Mammary epithelial cell (primary cell): Measurements from ENCODE around the gene TGFBRAP1.

Source experiments
- EZH2 ChIP-seq: IDR thresholded peaks from 2 replicates; pipeline ENCODE4 v1.6.1; 2012; ENCODE audit warnings: low read length, inconsistent platforms, borderline replicate concordance
- TF ChIP-seq, protein P1 (sequence below), 2 donors: IDR thresholded peaks in 1 of 2; conservative IDR thresholded peaks in 1 of 2; 2 replicates each; pipeline ENCODE4 v1.5.1; 2011 to 2012; ENCODE audit warnings: inconsistent platforms in 2 of 2, low read length in 2 of 2, mild to moderate bottlenecking in 2 of 2, control low read depth in 1 of 2, low read depth in 1 of 2; ENCODE audit not compliant: insufficient read depth in 1 of 2; ENCODE audit errors: extremely low read depth in 1 of 2

GRCh38 chr2:105328281-105329196, 996 bp downstream of the TGFBRAP1 start:
- TF ChIP-seq, protein P1, sequence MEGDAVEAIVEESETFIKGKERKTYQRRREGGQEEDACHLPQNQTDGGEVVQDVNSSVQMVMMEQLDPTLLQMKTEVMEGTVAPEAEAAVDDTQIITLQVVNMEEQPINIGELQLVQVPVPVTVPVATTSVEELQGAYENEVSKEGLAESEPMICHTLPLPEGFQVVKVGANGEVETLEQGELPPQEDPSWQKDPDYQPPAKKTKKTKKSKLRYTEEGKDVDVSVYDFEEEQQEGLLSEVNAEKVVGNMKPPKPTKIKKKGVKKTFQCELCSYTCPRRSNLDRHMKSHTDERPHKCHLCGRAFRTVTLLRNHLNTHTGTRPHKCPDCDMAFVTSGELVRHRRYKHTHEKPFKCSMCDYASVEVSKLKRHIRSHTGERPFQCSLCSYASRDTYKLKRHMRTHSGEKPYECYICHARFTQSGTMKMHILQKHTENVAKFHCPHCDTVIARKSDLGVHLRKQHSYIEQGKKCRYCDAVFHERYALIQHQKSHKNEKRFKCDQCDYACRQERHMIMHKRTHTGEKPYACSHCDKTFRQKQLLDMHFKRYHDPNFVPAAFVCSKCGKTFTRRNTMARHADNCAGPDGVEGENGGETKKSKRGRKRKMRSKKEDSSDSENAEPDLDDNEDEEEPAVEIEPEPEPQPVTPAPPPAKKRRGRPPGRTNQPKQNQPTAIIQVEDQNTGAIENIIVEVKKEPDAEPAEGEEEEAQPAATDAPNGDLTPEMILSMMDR (conservative IDR thresholded peaks at IDR 0.05 in 1 of 2, IDR thresholded peaks at IDR 0.05 in 1 of 2; ENCODE audit: extremely low read depth in 1 of 2, insufficient read depth in 1 of 2, low read depth in 1 of 2, low read length in 2 of 2) = no peak
- TF ChIP-seq EZH2 = no peak
